ENCODE results near the gene BORCS5.
"Not testable (repeated sequence)": the region's sequence is repeated elsewhere in the genome, so short reads cannot be mapped to it uniquely, and the experiment has no call there.

The BORCS5 gene

DNA sequence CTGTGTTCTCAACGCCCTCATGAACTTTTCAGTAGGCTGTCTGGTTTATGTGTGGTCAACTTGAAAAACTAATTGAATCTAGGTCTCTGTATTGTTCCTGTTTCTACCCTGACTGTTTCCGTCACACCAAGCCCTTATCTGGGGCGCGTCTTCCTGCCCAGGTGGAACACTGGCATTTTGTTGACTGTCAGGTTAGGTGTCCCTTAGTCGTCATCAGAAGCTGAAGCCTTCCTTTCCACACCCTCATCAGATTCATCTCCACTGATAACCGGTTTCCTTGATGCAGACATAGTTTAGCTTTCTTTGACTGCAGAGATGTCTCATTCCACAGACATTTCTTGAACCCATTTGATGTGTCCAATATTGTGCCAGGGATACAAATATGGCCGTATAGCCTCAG, 109.3 kb downstream of the BORCS5 start:
- DNase-seq = no peak

- DNase-seq = no peak
Measured at GRCh38 chr12:12467264-12467663, 110.4 kb downstream of the BORCS5 start.

- DNase-seq = no peak
Measured at GRCh38 chr12:12467688-12468261, 110.9 kb downstream of the BORCS5 start.

DNA sequence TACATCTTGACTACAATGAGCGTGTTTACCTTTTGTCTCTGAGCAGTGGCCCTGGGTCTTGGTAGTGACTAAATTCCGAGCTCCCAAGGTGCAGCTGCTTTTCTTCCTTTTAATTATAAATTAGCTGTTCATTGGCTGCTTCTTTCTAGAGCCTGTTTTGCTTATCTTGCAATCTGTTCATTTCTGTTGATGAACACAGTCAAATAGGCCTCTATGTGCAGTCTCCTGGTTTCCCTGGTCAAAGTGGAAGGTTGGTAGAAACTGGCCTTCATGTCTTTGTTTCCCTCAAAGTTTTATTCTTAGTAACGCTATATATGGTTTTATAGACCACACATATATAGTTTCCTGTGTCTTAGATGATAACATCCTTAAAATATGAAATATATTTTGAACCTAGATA, 111.7 kb downstream of the BORCS5 start:
- no peak for DNase-seq

DNA sequence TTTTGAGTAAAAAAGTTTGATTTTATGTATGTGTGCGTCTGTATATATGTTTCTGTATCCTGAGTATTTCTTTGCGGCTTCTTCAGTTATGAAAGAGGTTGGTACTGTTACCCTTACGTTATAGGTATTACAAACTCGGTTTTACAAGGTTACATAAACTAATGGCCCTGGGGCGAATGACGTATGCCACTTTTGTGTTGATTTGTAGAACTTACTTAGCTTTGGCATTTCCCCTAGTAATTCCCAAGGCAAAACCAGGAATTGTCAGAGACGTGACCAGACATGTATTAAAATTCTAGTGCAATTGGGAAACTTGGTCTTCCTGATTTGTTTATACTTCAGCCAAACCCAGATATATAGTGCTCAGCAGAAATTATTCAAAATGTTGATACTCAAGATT, 112.5 kb downstream of the BORCS5 start:
- DNase-seq = no peak

DNA sequence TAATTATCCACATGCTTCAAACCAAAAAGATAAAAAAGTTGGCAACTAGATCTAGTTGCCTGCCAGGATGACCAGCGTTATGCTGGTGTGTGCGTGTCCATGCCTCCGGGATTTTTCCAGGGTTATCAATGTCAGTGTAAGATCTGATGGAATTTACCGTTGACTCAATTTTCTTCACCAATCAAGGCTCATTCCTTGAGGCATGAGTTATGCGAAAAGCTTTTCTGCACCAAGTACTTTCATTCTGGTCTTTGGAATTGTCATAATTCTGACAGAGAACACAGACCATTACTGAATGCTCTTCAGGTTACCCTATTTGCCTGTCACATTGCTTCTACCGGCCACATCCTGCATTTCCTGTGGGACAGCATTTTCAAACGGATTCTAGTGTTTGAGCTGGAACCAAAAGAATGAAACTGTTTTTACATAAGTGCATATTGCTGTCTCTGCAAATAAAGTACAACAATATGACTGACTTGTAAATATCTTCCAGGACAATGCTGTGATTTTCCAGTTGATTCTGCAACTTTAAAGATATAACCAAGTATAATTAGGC, 114.0 kb downstream of the BORCS5 start:
- DNase-seq = no peak

DNA sequence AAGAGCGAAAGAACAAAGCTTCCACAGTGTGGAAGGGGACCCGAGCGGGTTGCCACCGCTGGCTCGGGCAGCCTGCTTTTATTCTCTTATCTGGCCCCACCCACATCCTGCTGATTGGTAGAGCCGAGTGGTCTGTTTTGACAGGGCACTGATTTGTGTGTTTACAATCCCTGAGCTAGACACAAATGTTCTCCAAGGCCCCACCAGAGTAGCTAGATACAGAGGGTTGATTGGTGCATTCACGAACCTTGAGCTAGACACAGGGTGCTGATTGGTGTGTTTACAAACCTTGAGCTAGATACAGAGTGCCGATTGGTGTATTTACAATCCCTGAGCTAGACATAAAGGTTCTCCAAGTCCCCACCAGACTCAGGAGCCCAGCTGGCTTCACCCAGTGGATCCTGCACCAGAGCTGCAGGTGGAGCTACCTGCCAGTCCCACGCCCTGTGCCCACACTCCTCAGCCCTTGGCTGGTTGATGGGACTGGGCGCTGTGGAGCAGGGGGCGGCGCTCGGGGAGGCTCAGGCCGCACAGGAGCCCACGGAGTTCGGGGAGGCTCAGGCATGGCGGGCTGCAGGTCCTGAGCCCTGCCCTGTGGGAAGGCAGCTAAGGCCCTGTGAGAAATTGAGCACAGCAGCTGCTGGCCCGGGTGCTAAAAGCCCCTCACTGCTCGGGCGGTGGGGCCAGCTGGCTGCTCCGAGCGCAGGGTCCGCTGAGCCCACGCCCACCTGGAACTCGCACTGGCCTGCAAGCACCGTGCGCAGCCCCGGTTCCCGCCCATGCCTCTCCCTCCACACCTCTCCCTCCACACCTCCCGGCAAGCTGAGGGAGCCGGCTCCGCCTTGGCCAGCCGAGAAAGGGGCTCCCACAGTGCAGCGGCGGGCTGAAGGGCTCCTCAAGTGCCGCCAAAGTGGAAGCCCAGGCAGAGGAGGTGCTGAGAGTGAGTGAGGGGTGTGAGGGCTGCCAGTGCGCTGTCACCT, 115.4 kb downstream of the BORCS5 start:
- DNase-seq = not testable (repeated sequence)

DNA sequence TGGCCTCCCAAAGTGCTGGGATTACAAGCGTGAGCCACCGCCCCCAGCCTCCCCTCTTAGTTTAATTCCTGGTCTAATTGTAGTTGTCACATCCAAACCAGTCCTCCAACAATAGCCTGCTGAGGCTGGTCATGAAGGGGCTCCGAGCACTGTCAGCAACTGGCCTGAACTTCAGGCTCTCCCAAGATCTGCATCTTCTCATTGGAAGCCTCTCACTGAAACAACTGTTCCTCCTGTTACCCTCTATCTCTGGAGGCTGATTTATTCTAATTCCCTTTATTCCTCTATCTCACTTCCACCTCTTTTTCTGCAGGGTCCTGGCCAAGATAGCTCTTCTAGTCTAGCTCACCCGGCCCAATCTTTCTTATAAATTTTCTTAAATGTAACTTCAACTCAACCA, 116.3 kb downstream of the BORCS5 start:
- DNase-seq = no peak

- DNase-seq = no peak
Measured at GRCh38 chr12:12474471-12474928, 117.6 kb downstream of the BORCS5 start.

GRCh38 chr12:12474931-12475795, 118.3 kb downstream of the BORCS5 start:
- no peak for DNase-seq

GRCh38 chr12:12476857-12477531, 120.1 kb downstream of the BORCS5 start:
- no peak for DNase-seq

DNA sequence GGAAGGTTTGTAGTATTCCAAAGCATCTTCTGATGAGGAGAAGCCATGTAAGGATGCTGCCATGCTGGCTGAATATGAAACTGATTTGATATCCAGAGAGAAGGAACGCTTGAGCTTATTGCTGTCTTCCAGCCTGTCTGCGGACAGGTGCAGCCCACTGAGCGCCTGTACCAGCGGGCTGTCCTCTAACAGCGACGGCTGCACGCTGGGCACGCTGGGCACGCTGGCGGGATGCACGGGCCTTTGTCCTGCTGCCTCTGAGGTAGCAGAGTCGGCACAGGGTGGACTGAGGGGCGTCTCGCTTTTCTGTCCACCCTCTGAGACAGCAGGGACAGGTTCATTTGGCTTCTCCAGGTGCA, 120.6 kb downstream of the BORCS5 start:
- DNase-seq = no peak

DNA sequence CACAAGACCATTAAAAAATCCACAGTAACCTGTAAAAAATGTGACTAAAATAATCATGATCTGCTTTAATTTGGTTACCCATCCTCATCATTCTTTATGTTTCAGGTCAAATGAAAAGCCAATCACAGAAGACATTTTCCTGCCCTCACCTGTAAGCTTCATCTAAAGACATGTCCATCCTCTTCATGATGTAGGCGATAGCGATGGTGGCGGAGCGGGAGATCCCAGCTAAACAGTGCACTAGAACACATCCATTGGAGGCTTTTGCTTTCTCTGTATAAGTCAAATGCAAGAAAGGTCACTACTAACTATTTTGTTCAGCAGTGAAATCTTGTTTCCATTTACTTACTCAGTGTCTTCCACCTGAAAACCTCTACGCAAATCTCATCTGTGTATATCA, 123.2 kb downstream of the BORCS5 start:
- DNase-seq = no peak

DNA sequence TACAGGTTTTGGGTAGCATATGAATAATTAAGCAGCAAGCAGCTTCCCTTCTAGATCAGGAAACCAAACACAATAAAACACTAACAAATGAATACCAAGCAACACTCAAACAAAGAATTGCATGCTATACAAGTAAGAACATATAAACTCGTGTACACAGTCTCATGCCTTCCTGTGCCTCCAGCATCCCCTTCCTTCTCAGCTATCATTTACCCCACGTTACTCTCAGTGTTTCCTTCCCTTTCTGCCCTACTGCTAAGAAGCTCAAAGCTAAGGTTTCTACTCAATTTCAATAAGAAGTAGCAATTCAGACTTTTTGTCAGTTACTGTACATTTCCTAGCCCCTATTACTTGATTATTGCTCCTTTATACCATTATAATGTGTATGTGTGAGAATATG, 124.8 kb downstream of the BORCS5 start:
- no peak for DNase-seq

GRCh38 chr12:12482150-12482761, 125.4 kb downstream of the BORCS5 start:
- DNase-seq = no peak

GRCh38 chr12:12482959-12483358, 126.1 kb downstream of the BORCS5 start:
- DNase-seq = no peak

GRCh38 chr12:12483438-12483837, 126.6 kb downstream of the BORCS5 start:
- no peak for DNase-seq

GRCh38 chr12:12486661-12487240, 129.9 kb downstream of the BORCS5 start:
- DNase-seq = no peak

DNA sequence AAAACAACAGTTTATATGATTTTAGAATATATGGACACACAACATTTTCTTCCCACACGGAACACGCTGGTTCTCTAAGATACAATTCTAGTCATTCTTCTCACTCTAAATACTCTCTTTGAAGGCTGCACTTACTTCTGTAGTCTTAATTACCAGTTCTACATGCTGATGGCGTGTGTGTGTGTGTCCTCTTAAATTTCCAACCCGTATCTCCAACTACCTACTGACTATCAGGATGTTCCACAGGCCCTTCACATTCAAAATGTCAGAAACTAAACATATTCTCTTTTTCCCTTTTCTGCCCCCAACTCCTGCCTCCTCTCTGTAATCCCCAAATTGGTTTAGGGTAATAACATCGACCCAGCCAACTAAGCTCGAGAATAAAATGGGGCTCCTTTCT, 130.6 kb downstream of the BORCS5 start:
- no peak for DNase-seq

GRCh38 chr12:12488296-12488695, 131.4 kb downstream of the BORCS5 start:
- no peak for DNase-seq

DNA sequence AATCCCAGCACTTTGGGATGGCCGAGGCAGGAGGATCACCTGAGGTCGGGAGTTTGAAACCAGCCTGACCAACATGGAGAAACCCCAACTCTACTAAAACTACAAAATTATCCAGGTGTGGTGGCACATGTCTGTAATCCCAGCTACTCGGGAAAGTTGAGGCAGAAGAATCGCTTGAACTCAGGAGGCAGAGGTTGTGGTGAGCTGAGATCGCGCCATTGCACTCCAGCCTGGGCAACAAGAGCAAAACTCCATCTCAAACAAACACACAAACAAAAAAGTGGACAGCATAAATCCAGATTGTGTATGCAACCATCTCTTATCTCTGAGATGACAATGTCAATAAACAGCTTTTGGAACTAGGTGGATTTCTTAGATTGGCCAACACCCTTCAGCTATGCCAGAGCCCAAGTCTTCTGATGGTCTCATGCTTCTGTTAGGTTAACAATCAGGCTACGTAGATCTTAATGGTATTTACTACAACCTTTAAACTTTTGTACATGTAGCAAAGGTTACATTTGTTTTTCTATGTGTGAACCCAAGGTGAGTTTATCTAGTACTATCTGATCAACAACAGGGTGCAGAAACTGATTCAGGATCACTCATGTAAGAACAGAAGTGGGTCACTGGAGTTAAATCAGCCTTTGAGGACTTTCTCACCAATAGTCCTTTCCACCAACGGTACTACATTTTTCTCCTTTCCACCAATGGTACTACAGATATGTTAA, 132.1 kb downstream of the BORCS5 start:
- DNase-seq = no peak

All from NCI-H2227 treated with DMSO at 0.1 percent for 48 hours (cell line).